ENCODE results near the gene JPT1.

Gene JPT1

DNA sequence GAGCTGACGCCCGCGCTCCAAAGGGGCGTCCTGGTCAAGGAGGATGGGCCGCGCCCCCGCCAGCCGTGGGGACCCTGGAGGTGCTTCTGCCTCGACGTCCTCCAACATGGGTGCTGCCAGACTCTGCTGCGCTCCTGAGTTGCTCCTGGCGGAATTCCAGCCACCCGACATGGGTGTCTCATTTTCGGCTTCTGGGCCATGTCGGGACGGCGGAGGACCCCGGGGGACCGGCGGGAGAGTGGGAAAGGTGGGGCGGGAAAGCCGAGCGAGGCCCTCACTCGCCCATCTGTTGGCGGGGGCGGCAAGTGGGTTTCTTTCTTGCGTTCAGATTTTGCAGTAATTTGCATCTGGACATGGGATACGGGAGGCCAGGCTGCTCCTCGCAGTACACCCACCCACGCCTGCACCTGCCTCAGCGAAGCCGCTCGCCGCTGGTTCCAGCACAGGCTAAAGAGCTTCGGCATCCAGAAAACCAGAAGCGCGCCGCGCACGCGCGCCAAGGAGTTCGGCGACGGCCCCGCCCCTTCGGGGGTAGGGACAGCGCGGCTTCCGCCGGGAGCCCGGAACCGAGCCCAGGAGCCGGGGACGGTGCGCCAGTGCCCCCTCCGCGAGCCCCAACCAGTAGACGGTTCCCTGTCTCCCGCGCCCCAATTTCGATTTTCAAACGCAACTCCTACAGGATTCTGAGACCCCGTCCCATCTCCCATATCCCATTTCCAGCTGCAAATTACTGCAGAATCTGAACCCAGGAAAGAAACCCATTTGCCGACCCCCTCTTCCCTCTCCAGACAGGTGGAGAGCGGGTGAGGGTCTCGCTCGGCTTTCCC, 44.7 kb downstream of the JPT1 start, which contains the start of gene ARMC7 (continued):
- TF ChIP-seq, protein P1, sequence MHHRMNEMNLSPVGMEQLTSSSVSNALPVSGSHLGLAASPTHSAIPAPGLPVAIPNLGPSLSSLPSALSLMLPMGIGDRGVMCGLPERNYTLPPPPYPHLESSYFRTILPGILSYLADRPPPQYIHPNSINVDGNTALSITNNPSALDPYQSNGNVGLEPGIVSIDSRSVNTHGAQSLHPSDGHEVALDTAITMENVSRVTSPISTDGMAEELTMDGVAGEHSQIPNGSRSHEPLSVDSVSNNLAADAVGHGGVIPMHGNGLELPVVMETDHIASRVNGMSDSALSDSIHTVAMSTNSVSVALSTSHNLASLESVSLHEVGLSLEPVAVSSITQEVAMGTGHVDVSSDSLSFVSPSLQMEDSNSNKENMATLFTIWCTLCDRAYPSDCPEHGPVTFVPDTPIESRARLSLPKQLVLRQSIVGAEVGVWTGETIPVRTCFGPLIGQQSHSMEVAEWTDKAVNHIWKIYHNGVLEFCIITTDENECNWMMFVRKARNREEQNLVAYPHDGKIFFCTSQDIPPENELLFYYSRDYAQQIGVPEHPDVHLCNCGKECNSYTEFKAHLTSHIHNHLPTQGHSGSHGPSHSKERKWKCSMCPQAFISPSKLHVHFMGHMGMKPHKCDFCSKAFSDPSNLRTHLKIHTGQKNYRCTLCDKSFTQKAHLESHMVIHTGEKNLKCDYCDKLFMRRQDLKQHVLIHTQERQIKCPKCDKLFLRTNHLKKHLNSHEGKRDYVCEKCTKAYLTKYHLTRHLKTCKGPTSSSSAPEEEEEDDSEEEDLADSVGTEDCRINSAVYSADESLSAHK (tag by site-specific recombination; IDR thresholded peaks at IDR 0.05) = no peak
- peak; percentile 63; the same call in 1 of the 2 replicates for TF ChIP-seq ZBTB17 (tag by site-specific recombination; IDR thresholded peaks at IDR 0.05)
- TF ChIP-seq ZNF580 (tag by site-specific recombination; IDR thresholded peaks at IDR 0.05) = no peak
- TF ChIP-seq TSHZ1 (tag by site-specific recombination; IDR thresholded peaks at IDR 0.05; ENCODE audit: borderline replicate concordance) = no peak
- TF ChIP-seq, protein P2, sequence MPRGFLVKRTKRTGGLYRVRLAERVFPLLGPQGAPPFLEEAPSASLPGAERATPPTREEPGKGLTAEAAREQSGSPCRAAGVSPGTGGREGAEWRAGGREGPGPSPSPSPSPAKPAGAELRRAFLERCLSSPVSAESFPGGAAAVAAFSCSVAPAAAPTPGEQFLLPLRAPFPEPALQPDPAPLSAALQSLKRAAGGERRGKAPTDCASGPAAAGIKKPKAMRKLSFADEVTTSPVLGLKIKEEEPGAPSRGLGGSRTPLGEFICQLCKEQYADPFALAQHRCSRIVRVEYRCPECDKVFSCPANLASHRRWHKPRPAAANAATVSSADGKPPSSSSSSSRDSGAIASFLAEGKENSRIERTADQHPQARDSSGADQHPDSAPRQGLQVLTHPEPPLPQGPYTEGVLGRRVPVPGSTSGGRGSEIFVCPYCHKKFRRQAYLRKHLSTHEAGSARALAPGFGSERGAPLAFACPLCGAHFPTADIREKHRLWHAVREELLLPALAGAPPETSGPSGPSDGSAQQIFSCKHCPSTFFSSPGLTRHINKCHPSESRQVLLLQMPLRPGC (tag by site-specific recombination; IDR thresholded peaks at IDR 0.05) = 0 out of 2 replicates have a peak, but pooled peaks have one; percentile 39
- no peak for TF ChIP-seq ZNF280C (tag by site-specific recombination; IDR thresholded peaks at IDR 0.05)
- no peak for TF ChIP-seq WT1 (tag by site-specific recombination; IDR thresholded peaks at IDR 0.05)
- TF ChIP-seq, protein P3, sequence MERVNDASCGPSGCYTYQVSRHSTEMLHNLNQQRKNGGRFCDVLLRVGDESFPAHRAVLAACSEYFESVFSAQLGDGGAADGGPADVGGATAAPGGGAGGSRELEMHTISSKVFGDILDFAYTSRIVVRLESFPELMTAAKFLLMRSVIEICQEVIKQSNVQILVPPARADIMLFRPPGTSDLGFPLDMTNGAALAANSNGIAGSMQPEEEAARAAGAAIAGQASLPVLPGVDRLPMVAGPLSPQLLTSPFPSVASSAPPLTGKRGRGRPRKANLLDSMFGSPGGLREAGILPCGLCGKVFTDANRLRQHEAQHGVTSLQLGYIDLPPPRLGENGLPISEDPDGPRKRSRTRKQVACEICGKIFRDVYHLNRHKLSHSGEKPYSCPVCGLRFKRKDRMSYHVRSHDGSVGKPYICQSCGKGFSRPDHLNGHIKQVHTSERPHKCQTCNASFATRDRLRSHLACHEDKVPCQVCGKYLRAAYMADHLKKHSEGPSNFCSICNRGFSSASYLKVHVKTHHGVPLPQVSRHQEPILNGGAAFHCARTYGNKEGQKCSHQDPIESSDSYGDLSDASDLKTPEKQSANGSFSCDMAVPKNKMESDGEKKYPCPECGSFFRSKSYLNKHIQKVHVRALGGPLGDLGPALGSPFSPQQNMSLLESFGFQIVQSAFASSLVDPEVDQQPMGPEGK (tag by site-specific recombination; IDR thresholded peaks at IDR 0.05) = peak; percentile 86
- 0 out of 2 replicates have a peak, but pooled peaks have one; percentile 14 for TF ChIP-seq ZNF2 (tag by site-specific recombination; IDR thresholded peaks at IDR 0.05)
- TF ChIP-seq ZNF335 (tag by site-specific recombination; conservative IDR thresholded peaks at IDR 0.05) = peak; percentile 83
- no peak for TF ChIP-seq MEIS1 (CRISPR knock-in tag; IDR thresholded peaks at IDR 0.05; ENCODE audit: borderline replicate concordance)
- TF ChIP-seq GFI1B (tag by site-specific recombination; IDR thresholded peaks at IDR 0.05) = peak; percentile 16; the same call in 1 of the 2 replicates
- TF ChIP-seq ZNF660 (tag by site-specific recombination; IDR thresholded peaks at IDR 0.05) = no peak
- TF ChIP-seq ZNF692 (tag by site-specific recombination; IDR thresholded peaks at IDR 0.05) = no peak
- TF ChIP-seq ZNF623 (tag by site-specific recombination; IDR thresholded peaks at IDR 0.05) = no peak
- no peak for TF ChIP-seq ZNF350 (tag by site-specific recombination; IDR thresholded peaks at IDR 0.05)
- TF ChIP-seq, protein P4, sequence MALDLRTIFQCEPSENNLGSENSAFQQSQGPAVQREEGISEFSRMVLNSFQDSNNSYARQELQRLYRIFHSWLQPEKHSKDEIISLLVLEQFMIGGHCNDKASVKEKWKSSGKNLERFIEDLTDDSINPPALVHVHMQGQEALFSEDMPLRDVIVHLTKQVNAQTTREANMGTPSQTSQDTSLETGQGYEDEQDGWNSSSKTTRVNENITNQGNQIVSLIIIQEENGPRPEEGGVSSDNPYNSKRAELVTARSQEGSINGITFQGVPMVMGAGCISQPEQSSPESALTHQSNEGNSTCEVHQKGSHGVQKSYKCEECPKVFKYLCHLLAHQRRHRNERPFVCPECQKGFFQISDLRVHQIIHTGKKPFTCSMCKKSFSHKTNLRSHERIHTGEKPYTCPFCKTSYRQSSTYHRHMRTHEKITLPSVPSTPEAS (tag by site-specific recombination; IDR thresholded peaks at IDR 0.05) = no peak
- no peak for TF ChIP-seq ZNF544 (tag by site-specific recombination; IDR thresholded peaks at IDR 0.05)
- no peak for TF ChIP-seq ZNF174 (tag by site-specific recombination; IDR thresholded peaks at IDR 0.05)
- no peak for TF ChIP-seq KLF10 (tag by site-specific recombination; IDR thresholded peaks at IDR 0.05)
- TF ChIP-seq ZNF837 (tag by site-specific recombination; IDR thresholded peaks at IDR 0.05) = no peak
- no peak for TF ChIP-seq ZNF48 (tag by site-specific recombination; IDR thresholded peaks at IDR 0.05)
- peak; percentile 89 for TF ChIP-seq ZNF600 (tag by site-specific recombination; IDR thresholded peaks at IDR 0.05)
- no peak for TF ChIP-seq ZNF175 (tag by site-specific recombination; IDR thresholded peaks at IDR 0.05)

All from HEK293 (cell line).